ENCODE measurements around the gene C6orf47.
A peak's percentile ranks its signal among the peaks of the same experiment; 100 is the strongest.
"Not testable (repeated sequence)": the region's sequence is repeated elsewhere in the genome, so short reads cannot be mapped to it uniquely, and the experiment has no call there.

The C6orf47 gene, protein sequence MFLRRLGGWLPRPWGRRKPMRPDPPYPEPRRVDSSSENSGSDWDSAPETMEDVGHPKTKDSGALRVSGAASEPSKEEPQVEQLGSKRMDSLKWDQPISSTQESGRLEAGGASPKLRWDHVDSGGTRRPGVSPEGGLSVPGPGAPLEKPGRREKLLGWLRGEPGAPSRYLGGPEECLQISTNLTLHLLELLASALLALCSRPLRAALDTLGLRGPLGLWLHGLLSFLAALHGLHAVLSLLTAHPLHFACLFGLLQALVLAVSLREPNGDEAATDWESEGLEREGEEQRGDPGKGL

DNA sequence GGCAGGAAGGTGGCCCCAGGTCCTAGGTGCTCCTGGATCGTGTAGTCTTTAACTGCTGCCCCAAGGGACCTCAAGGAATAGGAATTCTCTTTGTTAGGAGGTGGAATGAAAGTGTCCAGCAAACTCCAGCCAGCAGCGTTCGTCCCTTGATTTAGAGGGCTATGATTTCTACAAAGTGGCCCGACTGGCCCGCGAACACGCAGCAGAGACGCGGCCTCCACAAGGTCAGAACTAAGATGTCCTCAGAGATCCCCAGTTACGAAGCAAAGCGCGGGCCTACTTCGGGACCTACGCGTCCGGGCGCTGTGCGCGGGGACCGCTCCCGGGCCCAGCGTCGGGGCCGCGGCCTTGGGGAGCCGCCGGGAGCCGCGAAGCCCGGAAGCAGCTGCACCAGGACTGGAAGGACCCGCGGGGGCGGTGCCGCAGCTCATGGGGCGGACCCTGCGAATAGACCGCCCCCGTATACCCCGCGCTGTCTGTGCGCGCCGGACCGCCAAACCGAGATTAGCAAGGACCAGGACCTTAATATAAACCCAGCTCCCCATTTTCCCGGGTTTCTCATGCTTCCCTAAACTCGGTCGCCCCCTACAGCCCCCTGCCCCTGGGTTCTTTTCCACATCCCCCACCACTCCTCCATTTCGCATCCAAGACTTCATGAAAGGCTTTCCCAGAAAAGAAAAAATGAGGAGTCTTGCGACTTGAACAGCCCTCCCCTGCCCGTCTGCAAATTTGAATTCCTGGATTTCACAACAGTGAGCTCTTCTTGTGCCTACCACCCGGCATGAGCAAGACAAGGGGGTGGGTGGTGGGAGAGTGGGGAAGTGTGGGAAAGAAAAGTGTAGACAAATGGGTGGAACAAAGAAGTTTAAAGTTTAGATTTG, at the start of gene C6orf47:
C6orf47 (minus strand) TSS at position 398 of the 881 bp plus-strand sequence. CDS start 831 bp downstream, outside the sequence.
- DNase-seq: peak; percentile 86

DNA sequence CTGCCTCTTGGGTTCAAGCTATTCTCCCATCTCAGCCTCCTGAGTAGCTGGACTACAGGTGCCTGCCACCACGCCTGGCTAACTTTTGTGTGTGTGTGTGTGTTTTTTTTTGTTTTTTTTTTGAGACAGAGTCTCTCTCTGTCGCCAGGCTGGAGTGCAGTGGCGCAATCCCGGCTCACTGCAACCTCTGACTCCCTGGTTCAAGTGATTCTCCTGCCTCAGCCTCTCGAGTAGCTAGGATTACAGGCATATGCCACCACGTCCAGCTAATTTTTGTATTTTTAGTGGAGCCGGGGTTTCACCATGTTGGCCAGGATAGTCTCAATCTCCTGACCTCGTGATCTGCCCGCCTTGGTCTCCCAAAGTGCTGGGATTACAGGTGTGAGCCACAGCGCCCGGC, 48.6 kb upstream of the C6orf47 start:
- not testable (repeated sequence) for DNase-seq

DNA sequence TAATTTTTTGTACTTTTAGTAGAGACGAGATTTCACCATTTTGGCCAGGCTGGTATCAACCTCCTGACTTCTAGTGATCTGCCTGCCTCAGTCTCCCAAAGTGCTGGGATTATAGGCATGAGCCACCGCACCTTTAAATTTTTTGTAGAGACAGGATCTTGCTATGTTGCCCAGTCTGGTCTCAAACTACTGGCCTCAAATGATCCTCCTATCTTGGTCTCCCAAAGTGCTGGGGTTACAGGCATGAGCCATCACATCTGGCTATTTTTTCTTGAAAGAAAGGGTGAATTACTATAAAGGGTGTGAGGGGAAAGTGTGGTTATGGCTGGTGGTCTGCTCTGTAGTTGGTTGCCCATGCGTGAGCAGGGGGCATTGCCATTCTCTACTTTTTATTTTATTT, 47.6 kb upstream of the C6orf47 start:
- DNase-seq: no peak

DNA sequence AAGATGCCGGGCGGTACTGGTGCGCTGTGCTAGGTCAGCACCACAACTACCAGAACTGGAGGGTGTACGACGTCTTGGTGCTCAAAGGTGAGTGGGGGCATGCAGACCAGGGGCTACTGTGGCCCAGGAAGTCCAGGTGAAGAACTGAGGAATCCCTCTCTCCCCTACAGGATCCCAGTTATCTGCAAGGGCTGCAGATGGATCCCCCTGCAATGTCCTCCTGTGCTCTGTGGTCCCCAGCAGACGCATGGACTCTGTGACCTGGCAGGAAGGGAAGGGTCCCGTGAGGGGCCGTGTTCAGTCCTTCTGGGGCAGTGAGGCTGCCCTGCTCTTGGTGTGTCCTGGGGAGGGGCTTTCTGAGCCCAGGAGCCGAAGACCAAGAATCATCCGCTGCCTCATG, 47.1 kb upstream of the C6orf47 start:
- no peak for DNase-seq

DNA sequence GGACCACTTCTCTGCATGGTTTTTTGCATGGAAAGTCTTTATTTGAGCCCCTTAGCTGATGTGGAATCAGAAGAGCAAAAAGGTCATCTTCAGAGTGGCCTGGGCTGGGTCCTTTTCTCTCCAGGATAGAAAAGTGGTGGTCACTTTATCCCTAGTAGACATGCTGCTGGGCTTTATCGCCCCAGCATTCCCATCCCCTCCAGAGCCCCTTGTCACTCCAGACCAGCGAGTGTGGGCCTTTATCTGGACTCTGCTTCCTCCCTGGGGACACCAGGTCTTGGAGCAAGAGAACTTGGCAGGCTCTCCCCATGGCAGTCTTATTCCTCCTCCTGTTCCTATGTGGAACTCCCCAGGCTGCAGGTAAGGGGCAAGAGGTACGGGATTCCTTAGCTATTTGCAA, 46.0 kb upstream of the C6orf47 start, which contains the start of gene LY6G6F:
LY6G6F (plus strand) TSS at position 268 of the 400 bp plus-strand sequence; CDS start at position 309, 41 bp downstream.
- DNase-seq: no peak

DNA sequence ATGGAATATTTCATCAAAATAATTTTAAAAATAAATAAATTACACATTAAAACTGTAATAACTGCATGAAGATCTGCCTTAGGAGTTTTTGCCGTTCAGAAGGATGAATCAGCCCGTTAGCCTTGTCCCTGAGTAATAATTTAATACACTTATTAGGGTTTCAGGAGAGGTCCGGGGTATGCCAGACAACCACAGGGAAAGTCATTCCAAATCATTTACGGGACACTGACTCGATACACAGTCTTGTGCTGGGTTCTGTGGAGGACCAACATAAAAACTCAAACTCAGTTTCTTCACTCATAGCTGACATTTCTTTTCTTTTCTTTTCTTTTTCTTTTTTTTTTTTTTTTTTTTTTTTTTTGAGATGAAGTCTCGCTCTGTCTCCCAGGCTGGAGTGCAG, 45.4 kb upstream of the C6orf47 start:
- DNase-seq: no peak

DNA sequence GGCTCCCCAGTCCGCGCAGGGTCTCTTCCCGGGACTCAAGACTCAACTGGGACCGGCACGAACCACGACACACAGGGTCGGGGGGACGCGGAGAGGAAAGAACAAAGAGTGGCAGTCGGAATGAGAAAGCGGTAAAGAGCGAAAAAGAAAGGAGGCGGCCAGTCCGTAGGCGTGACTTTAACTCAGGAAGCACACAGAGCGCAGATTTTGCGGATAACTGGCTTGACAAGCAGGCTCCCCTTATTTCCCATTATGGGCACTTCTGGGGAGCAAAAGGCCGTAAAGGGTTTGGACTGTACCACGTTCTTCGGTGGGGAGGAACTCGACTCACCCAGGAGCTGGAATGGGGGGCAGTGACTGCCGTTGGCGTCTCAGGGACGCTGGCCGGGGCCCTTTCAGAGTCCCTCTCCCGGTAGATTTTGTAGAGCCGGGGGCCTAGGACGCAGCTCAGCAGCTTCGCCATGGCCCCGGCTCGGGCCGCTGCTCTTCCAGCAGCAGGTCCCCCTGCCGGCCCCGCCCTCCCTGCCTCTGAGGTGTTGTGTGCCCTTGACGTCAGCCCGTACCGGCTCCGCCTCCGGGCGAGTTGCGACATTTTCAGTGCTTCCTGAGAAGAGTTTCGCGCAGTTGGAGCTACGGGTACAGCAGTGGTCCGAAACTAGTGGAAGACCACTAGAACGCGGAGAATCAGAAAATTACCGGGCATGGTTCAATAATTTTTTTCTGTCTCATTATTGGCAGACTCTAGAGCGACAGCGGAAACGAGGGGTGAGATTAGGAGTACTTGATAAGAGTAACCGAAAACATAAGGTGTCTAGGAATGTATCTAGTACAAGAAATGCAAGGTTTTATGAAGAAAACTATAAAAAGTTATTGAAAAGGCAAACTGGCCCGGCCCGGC, 42.5 kb upstream of the C6orf47 start, which contains the start of gene ABHD16A:
ABHD16A (minus strand) TSS at position 506 of the 898 bp plus-strand sequence; CDS start at position 463, 43 bp downstream.
- DNase-seq: peak; percentile 99

DNA sequence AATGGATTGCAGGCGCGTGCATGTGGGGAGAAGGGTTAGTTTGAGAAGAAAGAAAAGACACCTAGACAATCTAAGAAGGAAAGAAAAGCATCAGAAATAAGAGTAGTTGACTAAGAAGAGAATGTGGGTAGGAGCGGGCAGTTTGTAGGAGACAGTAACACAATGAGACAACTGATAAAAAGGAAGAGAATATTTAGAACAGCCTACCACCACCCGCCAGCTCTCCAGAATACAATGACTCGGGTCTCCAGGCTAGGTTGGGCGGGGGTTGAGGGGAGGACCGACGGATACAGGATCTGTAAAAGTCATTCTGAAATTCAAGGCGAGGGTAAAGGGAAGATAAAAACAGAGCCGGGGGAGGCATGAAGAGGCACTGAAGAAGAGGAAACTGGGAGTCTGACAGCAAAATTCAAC, 41.8 kb upstream of the C6orf47 start:
- DNase-seq: no peak

DNA sequence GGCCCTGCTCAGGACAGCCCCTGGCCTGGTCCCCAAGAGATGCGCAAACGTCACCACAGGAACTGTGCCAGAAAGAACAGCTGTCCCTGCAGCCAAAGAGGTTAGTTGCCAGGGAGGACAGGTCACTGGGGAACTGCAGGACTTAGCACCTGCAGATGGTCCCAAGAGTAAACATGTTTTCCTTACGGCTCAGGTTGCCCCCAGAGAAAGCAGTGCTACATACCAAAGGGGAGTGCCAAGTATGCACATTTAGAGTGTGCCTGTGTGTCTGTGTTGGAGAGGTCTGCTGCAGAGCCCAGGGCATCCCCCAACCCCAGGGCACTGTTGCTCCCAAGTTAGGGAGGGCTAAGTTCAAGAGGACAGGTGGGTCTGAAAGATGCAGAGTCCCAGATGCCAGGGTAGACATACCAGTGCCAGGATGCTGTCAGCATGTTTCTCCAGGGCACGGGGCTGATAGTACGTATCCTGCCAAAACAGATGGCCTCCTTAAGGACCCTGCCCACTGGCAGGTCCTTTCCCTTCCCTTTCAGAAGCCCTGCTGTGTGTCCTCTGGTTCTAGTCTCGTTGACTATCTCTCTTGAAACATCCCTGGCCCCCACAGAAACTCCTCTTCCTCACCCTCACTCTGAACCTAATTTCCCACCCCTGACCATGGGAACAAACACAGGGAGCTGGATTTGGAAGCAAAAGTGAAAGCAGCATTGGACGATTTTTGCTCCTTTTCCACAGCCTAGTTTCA, 41.3 kb upstream of the C6orf47 start:
- peak; percentile 52 for DNase-seq

DNA sequence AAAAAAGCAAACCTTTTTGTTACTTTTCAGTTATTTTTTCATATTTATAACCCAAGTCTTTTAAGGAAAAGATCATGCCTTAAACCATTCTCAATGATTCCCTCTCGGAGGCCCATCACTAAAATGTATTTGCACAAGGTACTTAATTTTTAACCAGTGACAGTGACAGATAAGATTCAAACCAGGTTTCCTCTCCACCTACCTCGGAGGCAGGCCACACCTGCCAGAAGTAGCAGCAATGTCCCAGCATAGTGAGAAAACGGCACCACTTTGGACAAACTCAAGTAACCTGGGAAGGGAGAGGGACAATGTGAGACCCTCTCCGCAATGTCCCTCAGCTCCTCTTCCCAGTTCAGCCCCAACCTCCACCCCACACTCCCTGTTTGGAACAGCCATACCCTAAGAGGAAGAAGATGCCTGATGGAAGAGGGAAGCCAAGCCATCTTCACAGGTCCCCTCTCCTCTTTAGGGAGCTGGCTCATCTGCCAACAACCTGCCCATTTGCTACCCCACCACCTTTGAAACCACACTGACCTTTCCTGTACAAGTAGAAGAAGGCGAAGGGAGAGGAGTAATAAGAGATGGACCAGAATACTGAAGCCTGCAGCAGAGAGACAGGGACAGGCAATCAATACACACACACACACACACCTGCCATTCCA, 40.3 kb upstream of the C6orf47 start:
- no peak for DNase-seq

DNA sequence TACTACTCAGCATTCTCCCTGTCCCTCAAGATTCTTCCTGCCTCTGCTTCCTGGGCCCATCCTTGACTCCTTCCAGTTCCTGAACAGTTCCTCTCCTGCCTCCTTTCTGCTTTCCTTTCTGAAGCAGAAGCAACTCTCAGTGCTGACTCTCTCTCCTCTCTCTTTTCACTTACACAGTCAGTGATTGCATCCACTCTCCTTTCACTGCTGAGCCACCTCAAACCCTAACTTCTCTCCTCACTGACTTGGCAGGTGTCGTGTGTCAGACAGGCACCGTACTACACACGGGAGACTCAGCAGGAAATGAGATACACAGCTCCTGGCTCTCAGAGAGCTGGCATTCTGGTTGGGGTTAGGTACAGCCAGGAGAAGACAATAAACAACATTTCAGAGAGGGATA, 37.0 kb upstream of the C6orf47 start:
- DNase-seq: no peak

DNA sequence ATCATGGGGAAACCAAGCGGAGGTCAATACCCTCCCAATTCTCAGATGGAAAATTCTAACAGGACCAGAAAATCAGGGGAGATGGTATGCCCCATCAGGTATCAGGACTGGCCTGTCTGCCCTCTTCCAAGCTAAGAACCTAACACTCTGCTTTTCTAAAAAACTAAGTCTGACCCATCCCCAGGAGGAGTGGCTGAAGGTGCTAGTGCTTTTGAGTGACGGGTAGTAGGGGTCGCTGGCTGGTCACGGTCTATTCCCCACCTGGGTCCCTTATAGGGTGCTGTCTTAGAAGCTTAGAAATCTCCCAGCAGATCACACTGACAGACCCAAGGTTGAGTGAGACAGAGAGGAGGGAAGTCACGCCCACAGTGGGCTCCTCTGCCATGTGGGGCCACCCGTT, 33.0 kb upstream of the C6orf47 start:
- no peak for DNase-seq

DNA sequence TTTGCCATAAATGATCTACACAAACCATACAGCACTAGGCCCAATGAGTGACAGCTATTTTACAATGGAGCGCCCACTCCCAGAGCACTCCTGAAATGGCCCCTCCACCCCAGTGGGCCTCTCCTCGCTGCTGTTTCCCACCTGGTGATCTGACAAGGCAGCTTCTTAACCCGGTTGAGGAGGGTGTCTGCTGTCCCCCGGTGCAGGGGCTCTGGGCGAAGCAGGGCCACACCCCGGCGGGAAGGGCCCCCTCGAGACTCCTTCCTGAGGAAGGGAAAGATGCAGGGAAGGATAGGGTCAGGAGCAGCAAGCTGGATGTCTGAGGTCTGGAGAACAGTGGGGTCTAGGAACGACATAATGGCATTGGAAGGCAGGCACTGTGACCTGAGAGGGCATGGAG, 32.3 kb upstream of the C6orf47 start:
- DNase-seq: no peak

DNA sequence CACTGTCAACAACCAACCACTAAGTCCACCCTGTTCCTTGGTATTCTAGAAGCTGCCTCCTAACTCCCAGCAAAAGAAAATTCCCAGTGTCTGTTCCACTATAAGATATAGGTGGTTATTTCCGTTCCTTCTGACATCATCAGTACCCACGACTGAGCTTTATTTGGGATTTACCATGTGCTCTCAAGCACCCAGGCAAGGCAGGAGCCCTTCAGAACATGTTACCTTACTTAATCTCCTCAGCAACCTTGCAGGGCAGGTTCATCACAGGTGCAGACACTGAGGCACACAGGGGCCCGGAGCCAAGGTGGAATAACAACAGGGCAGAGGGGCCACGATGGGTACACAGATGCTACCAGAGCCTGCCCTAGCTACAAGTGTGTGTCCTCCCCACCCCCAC, 31.8 kb upstream of the C6orf47 start:
- no peak for DNase-seq

DNA sequence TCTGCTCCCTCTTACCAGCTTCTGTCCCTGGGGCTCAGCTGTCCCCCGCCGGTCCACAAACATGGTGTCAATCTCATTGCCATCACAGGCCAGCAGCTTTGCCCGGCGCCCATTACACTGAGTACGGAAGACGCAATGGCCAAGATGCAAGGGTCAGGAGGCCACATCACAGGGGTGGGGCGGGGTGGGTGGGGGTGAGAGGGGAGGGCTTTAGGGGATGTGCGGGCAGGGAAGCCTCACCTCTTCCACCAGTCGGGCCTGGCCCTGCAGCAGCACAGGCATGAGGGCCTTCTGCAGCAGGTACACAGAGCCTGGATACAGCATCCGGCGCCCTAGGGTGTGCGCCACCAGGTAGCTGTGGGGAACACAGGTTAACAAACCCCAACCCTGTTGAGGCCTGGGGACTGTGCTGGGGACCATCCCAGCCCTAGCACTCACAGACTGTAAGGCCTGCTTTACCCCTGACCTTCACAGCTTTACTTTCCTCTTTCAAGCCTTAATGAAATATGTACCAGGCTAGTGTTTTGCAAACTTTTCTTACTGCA, 31.1 kb upstream of the C6orf47 start:
- no peak for DNase-seq

DNA sequence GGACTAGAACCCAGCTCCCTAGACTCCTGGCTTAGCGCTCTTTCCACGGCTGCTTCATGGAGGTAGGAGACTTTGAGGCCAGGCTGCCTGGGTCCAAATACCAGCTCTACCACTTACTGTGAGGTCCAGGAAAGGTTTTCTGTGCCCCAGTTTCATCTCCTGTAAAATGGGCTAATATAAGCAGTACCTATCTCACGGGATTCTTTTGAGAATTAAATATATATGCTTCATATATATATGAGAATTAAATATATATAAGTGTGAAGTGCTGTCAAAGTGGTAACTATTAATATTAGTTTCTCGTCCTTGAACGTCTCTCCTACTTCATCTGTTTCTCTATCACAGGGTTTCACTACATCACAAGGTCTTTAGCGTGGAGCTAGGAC, 30.5 kb upstream of the C6orf47 start:
- no peak for DNase-seq

DNA sequence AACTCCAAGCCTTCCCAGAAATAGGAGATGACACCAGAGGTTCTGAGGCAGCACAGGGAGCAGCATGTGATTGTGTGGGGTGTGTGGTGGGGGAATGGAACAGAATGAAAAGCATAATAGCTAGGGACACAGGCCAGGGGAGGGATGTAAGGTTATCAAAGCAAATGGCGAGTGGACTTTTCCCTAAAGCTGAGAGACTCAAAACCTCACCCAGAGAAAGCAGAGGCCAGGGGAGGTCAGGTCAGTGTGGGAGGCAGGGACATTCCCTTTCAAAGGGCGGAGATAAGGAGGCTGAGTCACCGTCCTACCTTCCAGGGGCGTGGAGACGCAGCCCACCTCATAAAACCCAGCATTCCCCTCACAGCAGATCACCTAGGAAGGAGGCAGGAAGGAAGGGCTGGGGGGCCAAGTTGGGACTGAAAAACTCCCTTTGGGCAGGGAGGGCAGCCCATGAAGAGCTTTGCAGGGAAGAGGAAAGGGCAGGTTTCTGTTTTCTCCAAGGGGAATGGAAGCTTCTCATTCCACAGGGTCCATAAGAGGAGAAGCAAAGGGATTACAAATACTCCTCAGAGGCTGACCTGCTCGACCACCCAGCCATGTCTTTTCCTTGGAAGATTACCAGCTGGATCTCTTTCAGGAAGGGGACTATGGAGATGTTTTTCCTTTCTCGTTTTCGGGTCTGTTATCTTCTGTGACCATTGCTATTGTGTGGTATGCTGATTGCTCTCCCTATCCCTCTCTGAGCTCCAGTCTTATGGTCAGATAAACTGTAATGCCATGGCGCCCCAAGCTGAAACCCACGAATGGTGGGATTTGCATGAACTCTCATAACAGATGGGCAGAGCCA, 29.9 kb upstream of the C6orf47 start:
- peak; percentile 16 for DNase-seq

DNA sequence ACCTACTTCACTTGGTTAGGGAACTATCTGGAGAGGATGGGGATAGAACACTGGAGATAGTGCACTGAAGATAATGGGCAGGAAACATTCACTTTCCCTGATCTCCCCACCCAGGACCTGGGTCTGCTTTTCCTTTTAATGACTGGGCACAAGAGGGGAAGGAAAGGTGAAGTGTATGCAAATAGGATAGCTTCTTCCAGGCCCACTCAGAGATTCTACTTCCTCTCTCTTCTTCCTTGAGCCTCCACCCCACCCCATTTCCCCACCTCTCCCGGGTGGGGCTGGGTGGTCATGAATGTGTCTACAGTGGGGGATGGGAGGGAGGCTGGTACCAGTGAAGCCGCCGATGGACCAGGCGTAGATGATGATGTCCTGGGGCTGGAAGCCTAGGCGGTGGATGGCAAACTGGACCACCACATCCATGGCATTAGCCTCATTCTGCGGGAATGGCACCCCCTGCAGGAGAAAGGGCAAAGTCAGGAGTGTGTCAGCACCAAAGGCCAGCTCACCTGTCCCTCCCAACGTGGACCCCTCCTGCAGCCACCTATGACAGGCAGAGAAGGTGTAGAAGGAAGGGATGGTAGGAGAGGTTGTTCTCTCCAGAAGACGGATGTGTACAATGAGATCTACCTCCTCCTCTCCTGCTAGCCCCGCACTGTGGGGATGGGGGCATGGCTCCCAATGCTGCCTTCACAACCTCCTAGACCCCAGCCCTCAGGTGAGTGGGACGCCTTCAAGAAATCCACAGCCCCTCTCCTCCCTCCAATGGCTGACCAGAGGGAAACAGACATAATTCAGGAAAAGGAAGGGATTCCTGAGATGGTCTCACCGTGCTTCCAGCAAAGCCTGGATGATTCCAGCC, 28.9 kb upstream of the C6orf47 start:
- peak; percentile 31 for DNase-seq

Data from inflammatory macrophage treated with lipopolysaccharide for 4 hours (primary cell).